ENCODE results near the gene ARL13B. TPM values are rescaled to one million over a fixed set of nuclear protein-coding genes. Genes with fewer than 3 reads are reported as not detected.
"Not testable (repeated sequence)": the region's sequence is repeated elsewhere in the genome, so short reads cannot be mapped to it uniquely, and the experiment has no call there.

Gene ARL13B
- total RNA-seq, 2 donors from 2014 or later, result 17.2 to 23.9 TPM

DNA sequence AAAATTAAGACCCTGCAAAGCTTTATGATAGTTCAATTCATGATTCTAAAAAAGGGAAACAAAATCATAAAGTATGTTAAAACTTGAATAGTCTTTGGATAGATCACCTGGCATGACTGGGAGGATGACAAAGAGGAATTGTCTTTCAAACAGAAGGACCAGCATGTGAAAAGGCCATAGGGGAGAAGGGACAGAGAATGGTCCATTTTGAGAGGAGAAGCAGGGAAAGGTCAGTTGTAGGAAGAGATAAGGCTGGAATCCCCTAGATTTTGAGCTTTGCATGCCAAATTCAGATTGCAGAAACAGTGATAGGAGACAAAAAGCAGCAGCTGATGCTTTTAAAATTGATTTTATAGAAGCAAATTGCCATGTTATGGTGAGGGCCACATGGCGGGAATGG lies 18.9 kb upstream of the ARL13B start:
- Mint-ChIP-seq H3K36me3 (ENCODE audit: low read depth) (peaks cover 1% of the 10 kb centered on the region), H3K27ac (no peak overlapping the region), H3K4me3 (no peak overlapping the region), H3K9me3 (peaks cover 69% of the 10 kb centered on the region), H3K4me1 (no peaks in the 10 kb centered on the region), H3K27me3 (ENCODE audit: insufficient read depth) (no peaks in the 10 kb centered on the region)
- Histone ChIP-seq H3K36me3 (ENCODE audit: control insufficient read depth, insufficient read depth, low read length) (no peaks in the 10 kb centered on the region), H3K9ac (ENCODE audit: extremely low read depth, low read length, poor library complexity, severe bottlenecking) (no peak overlapping the region), H3K4me1 (ENCODE audit: control insufficient read depth, insufficient read depth, low read length) (no peaks in the 10 kb centered on the region), H3K27me3 (ENCODE audit: control insufficient read depth, insufficient read depth, low read length, poor library complexity, severe bottlenecking) (no peaks in the 10 kb centered on the region), H3K4me3 (ENCODE audit: low read length) (no peak overlapping the region), H3K27ac (ENCODE audit: low read depth, low read length) (no peak overlapping the region), H3K9me3 (ENCODE audit: control insufficient read depth, low read length) (peaks cover 10% of the 10 kb centered on the region)
- 84% methylated on average over 1 of the region's 1 CpG; no CpG with 5 or more reads in 1 of the 2 experiments for WGBS, 2 experiments (ENCODE audit: insufficient coverage in 1 of 2, insufficient read length in 1 of 2)
- no peak for DNase-seq
- TF ChIP-seq, protein P1, sequence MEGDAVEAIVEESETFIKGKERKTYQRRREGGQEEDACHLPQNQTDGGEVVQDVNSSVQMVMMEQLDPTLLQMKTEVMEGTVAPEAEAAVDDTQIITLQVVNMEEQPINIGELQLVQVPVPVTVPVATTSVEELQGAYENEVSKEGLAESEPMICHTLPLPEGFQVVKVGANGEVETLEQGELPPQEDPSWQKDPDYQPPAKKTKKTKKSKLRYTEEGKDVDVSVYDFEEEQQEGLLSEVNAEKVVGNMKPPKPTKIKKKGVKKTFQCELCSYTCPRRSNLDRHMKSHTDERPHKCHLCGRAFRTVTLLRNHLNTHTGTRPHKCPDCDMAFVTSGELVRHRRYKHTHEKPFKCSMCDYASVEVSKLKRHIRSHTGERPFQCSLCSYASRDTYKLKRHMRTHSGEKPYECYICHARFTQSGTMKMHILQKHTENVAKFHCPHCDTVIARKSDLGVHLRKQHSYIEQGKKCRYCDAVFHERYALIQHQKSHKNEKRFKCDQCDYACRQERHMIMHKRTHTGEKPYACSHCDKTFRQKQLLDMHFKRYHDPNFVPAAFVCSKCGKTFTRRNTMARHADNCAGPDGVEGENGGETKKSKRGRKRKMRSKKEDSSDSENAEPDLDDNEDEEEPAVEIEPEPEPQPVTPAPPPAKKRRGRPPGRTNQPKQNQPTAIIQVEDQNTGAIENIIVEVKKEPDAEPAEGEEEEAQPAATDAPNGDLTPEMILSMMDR (conservative IDR thresholded peaks at IDR 0.05), result no peak

DNA sequence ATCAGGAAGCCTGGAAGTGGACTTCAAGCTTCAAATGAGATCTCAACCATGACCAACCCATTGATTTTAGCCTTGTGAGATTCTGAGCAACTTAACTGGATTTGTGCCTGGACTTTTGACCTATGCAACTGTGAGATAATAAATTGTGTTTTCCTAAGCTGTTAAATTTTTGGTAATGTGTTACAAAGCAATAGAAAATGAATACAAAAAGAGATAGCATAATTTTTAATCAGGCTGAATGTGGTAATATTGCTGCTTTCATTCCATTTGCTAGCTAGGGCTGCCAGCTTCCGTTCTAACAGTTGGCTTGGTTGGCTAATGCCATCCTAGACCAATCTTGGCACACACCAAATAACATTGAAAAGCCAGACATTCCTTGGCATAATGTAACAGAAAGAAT lies 18.5 kb upstream of the ARL13B start:
- Histone ChIP-seq H3K36me3 (ENCODE audit: control insufficient read depth, insufficient read depth, low read length) (no peaks in the 10 kb centered on the region), H3K27ac (ENCODE audit: low read depth, low read length) (no peak overlapping the region), H3K9me3 (ENCODE audit: control insufficient read depth, low read length) (peaks cover 10% of the 10 kb centered on the region), H3K4me1 (ENCODE audit: control insufficient read depth, insufficient read depth, low read length) (no peaks in the 10 kb centered on the region), H3K27me3 (ENCODE audit: control insufficient read depth, insufficient read depth, low read length, poor library complexity, severe bottlenecking) (no peaks in the 10 kb centered on the region), H3K9ac (ENCODE audit: extremely low read depth, low read length, poor library complexity, severe bottlenecking) (no peak overlapping the region), H3K4me3 (ENCODE audit: low read length) (no peak overlapping the region)
- no peak for DNase-seq
- Mint-ChIP-seq H3K36me3 (ENCODE audit: low read depth) (peaks cover 1% of the 10 kb centered on the region), H3K27ac (no peak overlapping the region), H3K4me1 (no peaks in the 10 kb centered on the region), H3K4me3 (no peak overlapping the region), H3K9me3 (peaks cover 71% of the 10 kb centered on the region), H3K27me3 (ENCODE audit: insufficient read depth) (no peaks in the 10 kb centered on the region)
- TF ChIP-seq, protein P1 (conservative IDR thresholded peaks at IDR 0.05), result no peak
- 93 to 100% methylated on average over 1 of the region's 1 CpG for WGBS, 2 experiments (ENCODE audit: insufficient coverage in 1 of 2, insufficient read length in 1 of 2)

DNA sequence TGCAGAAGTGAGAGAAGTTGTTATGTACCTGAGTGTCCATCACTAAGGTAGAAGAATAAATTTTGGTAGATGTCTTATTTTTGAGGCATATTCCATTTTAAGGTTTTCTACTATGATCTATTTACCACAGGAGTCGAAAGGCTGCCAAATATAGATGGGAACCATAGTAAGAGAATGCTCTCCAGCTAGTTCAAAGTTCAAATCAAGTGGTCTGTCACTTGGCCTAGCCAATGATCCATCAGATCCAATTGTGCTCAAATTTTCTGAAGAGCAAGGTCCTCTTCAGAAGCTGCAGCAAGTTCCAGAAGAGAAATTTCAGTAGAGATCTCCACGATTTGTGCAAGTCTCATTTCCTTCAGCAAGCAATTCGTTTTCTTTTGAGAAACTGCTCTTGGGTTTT lies 17.2 kb upstream of the ARL13B start:
- Histone ChIP-seq H3K27me3 (ENCODE audit: control insufficient read depth, insufficient read depth, low read length, poor library complexity, severe bottlenecking) (no peaks in the 10 kb centered on the region), H3K9me3 (ENCODE audit: control insufficient read depth, low read length) (peaks cover 10% of the 10 kb centered on the region), H3K4me1 (ENCODE audit: control insufficient read depth, insufficient read depth, low read length) (no peaks in the 10 kb centered on the region), H3K4me3 (ENCODE audit: low read length) (no peak overlapping the region), H3K9ac (ENCODE audit: extremely low read depth, low read length, poor library complexity, severe bottlenecking) (no peak overlapping the region), H3K36me3 (ENCODE audit: control insufficient read depth, insufficient read depth, low read length) (no peaks in the 10 kb centered on the region), H3K27ac (ENCODE audit: low read depth, low read length) (no peak overlapping the region)
- Mint-ChIP-seq H3K27ac (no peak overlapping the region), H3K27me3 (ENCODE audit: insufficient read depth) (no peaks in the 10 kb centered on the region), H3K36me3 (ENCODE audit: low read depth) (peaks cover 1% of the 10 kb centered on the region), H3K4me1 (no peaks in the 10 kb centered on the region), H3K9me3 (peaks cover 64% of the 10 kb centered on the region), H3K4me3 (no peak overlapping the region)
- 74 to 86% methylated on average over 2 to 3 of the region's 3 CpGs for WGBS, 2 experiments (ENCODE audit: insufficient coverage in 1 of 2, insufficient read length in 1 of 2)
- TF ChIP-seq, protein P1 (conservative IDR thresholded peaks at IDR 0.05), result no peak
- DNase-seq, result no peak

DNA sequence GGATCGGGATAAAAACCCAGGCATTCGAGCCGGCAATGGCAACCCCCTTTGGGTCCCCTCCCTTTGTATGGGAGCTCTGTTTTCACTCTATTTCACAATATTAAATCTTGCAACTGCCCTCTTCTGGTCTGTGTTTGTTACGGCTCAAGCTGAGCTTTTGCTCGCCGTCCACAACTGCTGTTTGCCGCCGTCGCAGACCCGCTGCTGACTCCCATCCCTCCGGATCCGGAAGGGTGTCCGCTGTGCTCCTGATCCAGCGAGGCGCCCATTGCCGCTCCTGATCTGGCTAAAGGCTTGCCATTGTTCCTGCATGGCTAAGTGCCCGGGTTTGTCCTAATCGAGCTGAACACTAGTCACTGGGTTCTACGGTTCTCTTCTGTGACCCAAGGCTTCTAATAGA lies 14.8 kb upstream of the ARL13B start:
- not testable (repeated sequence) for H3K9ac ChIP-seq (ENCODE audit: extremely low read depth, low read length, poor library complexity, severe bottlenecking); H3K4me3 ChIP-seq (ENCODE audit: low read length); H3K27ac ChIP-seq (ENCODE audit: low read depth, low read length); H3K27me3 ChIP-seq (ENCODE audit: control insufficient read depth, insufficient read depth, low read length, poor library complexity, severe bottlenecking); H3K9me3 ChIP-seq (ENCODE audit: control insufficient read depth, low read length); H3K36me3 Mint-ChIP-seq (ENCODE audit: low read depth); H3K27ac Mint-ChIP-seq; H3K4me3 Mint-ChIP-seq; H3K4me1 ChIP-seq (ENCODE audit: control insufficient read depth, insufficient read depth, low read length); DNase-seq; H3K4me1 Mint-ChIP-seq; H3K36me3 ChIP-seq (ENCODE audit: control insufficient read depth, insufficient read depth, low read length); H3K27me3 Mint-ChIP-seq (ENCODE audit: insufficient read depth)
- H3K9me3 Mint-ChIP-seq, result peaks cover 54% of the 10 kb centered on the region
- WGBS, 2 experiments (ENCODE audit: insufficient coverage in 1 of 2, insufficient read length in 1 of 2), result 79 to 90% methylated on average over 13 to 19 of the region's 19 CpGs

Measured in endodermal cell (in vitro differentiated cells).